Activated CD4-positive, alpha-beta T cell treated with anti-CD3 and anti-CD28 coated beads for 48 hours (primary cell): ENCODE measurements around the gene LEP.

Source experiments
- DNase-seq: peaks from one replicate; pipeline ENCODE4 v3.0.0-alpha.2; 2020

LEP gene

DNA sequence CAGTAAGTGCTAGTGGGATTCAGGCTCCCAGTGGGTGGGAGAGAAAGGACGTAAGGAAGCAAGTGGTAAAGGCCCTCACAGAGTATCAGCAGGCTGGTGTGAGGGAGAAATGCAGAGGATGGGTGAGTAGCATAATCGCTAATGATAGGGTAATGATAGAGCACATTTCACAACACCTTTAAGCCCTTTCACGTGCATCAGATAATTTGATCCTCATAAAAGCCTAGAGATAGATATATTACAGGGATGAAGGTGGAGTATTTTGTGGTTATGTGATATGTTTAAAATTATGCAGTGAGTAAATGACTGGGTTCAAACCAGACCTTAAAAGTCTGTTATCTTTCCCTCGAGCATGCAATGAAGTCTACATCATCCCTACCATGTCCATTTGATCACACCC is 10.3 kb downstream of the LEP start:
- no peak for DNase-seq

DNA sequence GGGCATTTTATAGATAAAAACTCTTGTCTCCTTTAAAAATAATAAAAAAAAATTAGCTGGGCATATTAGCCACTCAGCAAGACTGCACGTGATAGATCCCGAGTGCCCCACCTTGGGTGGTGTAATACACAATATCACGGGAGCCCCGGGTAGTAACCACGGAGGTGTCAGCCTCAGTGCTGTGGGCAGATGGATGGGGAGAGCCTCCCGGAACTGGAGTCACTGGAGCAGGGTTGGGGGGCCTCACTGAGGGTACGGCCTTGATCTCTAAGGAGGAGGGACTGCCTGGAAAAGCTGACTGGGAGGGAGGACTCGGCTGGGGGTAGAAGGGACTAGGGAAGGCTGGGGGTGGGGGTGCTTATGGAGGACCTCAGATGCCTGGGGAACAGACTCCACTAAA is 12.6 kb downstream of the LEP start:
- no peak for DNase-seq

DNA sequence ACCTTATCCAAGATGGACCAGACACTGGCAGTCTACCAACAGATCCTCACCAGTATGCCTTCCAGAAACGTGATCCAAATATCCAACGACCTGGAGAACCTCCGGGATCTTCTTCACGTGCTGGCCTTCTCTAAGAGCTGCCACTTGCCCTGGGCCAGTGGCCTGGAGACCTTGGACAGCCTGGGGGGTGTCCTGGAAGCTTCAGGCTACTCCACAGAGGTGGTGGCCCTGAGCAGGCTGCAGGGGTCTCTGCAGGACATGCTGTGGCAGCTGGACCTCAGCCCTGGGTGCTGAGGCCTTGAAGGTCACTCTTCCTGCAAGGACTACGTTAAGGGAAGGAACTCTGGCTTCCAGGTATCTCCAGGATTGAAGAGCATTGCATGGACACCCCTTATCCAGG is 13.4 kb downstream of the LEP start:
- no peak for DNase-seq

DNA sequence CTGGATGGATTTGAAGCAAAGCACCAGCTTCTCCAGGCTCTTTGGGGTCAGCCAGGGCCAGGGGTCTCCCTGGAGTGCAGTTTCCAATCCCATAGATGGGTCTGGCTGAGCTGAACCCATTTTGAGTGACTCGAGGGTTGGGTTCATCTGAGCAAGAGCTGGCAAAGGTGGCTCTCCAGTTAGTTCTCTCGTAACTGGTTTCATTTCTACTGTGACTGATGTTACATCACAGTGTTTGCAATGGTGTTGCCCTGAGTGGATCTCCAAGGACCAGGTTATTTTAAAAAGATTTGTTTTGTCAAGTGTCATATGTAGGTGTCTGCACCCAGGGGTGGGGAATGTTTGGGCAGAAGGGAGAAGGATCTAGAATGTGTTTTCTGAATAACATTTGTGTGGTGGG is 14.2 kb downstream of the LEP start:
- DNase-seq, result no peak

DNA sequence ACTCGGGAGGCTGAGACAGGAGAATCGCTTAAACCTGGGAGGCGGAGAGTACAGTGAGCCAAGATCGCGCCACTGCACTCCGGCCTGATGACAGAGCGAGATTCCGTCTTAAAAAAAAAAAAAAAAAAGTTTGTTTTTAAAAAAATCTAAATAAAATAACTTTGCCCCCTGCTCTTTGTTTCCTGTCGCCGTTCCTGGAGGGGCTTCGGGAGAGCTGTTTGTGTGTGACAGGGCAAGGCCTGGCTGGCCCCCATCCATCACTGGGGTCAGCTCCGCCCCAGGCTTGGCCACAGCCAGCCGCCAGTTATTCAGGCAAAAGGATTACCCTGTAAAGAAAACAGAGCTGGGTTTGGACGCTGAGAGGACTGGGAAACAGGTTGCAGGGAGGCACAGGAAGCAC is 16.4 kb downstream of the LEP start:
- DNase-seq, result no peak

DNA sequence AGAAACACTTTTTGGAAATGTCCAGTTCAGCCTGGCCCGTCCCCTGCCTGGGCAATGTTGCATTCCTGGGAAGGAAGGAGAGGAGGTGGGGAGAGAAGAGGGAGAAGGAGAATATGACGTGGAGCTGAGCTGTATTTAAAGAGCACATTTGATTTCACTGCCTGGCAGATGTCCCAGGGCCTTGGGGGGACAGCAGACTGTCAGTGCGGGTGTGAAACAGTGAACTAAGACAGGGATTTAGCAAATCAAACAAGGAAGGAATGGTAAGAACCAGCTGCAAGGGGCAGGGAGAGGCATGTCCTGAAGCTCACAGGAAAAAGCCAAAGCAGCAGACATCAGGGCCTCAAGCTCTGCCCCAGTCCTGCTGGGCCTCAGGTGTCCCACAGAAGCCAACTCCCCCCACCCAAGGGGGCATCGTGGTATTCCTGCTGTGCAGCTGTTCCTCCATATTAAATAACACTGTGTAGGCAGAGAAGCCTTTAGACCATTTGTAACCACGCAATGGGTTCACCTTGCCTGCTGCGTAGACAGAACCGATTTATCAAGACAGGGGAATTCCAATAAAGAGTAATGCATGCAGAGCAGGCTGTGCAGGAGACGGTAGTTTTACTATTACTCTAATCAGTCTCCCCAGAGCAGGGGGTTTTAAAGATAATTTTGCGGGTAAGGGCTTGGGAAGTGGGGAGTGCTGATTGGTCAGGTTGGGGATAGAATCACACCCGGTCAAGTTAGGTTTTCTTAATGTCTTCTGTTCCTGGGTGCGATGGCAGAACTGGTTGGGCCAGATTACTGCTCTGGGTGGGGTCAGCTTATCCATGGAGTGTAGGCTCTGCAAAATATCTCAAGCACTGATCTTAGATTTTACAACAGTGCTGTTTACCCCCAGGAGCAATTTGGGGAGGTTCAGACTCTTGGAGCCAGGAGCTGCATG is 18.3 kb downstream of the LEP start:
- no peak for DNase-seq

DNA sequence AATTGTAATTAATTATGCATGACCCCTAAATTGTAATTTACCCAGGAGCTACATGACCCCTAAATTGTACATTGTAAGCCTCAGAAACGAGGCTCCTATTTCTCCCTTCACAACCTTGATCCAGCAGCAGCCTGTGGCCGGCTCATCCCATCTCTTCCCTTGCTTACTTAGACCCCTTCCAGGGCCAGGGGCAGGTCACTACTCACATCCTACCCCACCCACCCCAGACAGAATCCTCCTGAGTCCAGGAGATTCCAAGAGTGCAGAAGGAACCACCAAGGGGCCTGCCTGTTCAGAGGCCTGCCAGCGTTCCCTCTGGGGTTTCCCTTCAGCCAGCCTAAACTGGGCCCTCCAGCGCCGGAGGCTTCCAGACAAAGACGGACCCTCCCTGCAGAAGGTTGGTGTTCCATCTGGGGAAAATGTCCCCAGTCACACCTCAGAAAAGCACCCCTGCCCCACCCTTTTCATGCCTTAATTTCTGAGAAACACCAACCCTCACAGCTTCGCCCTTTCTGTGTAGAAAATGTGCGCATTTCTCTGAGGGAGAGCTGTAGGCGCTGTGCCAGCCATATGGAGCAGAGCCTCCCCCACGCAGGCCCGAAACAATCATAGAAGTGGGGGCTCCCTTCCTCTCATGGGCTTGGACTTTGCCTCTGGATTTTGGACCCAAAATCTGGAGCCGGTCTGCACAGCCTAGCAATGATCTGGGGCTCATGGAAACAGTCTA is 19.2 kb downstream of the LEP start:
- no peak for DNase-seq

DNA sequence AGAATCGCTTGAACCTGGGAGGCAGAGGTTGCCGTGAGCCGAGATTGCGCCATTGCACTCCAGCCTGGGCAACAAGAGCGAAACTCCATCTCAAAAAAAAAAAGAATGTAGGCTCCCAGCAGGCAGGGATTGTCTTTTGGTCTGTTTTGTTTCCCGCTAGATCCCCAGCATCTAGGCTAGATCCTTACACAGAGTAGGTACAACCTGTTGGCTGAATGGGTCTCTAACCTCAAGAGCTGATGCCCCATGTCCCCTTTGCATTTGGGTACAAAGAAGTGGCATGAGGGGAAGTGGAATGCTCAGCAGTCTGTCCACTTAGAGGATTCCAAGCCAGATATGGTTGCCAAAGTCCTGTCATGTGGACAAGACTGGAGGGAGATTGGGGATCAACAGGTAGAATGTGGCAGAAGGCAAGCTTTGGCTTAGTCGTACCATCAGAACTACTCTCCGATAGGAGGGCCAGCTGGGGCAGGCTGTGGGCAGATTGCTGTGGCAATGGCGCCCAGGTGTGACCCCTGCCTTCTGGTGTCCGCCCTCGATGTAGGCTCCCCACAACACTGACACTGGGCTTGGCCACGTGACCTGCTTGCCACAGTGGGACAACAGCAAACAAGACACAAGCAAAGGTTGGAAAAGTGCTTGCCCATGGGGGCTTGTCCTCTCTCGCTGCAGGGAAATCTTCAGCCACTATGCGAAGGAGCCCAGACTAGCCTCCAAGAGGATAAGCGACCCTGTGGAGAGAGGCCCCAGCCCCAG is 21.4 kb downstream of the LEP start:
- DNase-seq, result no peak

DNA sequence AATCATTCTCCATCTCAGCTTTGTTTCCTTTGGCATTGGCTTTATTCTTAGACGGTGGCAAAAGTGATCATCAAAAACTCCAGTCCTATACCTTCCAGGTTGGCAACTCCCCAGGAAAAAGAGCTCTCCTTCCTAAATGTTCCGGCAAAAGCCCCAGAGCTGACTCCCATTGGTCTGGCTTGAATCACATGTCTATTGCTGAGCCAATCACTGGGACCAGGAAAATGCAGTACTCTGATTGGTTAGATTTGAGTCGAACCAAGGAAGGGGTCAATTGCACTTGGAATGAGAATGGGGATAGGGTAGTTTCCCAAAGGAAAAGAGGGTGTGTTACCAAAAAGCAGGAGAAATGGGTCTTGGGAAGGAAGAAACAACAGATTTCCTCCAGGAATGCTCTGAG is 22.3 kb downstream of the LEP start:
- no peak for DNase-seq

DNA sequence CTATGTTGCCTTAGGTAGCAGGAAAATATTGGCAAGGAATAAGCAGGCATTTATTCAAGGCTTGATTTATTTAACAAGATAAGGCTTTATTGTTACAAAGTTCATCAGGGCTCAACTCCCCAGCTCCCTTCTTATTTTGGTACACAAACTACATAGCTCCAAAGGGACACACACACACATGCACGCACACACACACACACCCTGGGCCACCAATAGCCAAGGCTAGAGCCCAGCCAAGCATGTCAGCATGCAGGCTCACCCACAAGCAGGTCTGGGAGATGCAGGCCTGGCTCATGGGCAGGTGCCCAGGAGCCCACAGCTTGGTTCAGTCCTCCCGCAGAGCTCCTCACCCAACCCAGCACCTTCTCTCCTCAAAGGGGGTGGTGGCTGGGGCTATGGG is 23.4 kb downstream of the LEP start:
- DNase-seq, result no peak

DNA sequence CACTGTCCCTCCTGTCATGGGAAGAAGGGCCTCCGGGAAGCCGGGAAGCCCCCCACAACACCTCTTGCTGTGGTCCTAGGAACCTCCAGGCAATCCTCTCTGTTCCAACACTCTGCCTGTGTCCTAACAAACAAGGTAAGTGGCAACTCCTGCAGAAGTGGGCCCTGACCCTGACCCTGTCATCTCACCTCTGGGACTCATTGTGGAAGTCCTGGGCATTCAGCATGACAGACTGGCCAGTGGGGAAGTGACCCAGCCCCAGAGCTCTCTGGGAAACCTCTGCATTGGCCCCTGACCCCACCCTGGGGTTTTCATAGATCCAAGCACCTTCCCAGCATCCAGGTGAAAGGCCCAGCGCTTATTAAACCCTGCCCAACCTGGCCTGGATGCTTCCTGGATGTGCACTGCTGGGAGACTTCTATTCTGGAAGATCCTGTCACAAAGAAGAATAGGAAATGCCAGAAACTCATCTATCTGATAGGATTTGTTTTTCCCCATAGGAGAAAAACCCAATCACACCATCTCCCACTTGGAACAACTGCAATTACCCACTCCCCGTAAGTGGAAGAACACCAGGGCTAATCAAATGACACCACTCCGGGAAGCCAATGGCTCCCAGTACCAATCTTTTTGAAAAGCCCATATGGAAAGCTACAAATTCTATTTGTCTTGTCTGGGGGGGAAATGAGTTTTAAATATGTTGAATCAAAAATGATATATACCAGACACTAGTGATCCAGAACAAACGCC is 24.3 kb downstream of the LEP start:
- DNase-seq, result no peak

DNA sequence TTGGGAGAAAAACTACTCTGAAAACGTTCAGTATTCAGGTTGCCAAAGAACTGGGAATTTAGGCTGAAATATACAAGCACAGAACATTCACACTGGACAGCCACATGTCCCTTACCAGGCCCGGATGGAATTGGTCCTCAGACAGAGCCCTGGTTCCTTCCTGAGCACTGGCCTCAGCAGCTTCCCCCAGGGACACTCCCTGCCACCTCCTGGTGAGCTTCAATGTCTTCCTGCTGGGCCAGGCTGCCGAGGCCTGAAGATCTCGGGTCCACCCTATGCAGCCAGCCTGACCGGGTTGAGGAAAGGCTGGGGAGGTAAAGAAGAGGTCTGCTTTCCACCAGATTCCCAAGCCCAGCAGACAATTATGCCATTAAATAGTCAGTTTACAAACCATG is 24.8 kb downstream of the LEP start:
- no peak for DNase-seq

DNA sequence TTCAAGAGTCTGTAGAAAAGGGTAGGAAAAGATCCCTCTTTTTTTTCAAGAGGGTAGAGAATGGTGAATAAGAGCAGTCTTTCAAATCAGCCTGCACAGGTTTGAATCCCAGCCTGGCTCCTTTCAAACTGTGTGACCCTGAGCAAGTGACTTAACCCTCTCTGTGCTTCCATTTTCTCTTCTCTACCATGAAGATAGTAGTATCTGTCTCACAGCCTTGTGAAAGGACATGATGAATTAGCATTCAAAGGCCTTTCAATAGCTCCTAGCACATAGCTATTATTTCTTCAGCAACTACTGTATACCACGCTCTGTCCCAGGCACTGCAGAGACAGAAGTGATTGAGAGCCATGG is 25.4 kb downstream of the LEP start:
- DNase-seq, result no peak

DNA sequence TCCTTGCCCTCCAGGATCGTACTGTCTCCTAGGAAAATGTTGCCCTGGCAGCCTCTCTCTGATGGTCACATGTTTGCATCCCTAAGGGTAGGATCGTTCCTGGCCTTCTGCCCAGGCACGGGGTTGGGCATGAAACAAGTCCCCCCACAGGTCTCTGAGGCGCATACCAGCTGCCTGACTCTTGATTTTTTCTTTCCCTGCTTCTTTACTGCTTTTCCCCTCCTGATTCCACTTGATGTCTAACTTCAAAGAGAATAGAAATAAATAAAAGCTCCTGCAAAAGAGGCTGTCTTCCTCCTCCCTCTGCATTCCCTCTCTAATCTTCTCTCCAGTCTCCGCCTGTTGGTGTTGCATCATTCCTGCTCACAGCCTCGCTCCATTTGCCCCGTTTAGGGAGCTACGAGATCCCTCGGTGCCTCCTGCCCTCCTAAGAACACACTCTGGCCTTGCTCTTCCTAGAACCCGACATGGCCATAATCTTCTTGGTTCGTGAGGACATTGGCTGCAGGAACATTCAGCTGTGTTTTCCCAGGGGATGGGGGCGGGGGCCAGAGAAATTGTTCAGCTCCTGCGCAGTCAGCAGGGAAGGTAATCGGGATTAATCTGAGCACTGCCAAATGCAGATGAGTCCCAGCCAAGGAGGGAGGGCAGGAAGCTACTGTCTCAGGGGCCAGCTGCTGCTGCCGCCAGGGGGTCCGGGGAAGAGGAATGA is 26.0 kb downstream of the LEP start:
- DNase-seq, result no peak

DNA sequence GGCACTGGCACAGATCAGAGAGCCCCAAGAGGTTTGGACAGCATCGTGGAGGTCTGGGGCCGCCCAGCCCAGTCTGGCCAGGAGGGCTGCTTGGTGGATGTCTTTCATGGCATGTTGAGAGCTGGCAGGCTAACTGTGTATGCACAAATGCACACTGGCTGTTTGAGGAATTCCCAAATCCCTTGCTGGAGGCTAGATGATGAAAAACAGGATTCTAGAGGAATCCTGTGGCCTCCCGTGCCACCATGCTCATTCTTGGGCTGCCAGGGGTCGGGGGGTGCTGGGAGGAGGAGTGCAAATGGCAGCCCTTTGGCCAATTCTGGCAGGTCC is 26.5 kb downstream of the LEP start:
- no peak for DNase-seq

DNA sequence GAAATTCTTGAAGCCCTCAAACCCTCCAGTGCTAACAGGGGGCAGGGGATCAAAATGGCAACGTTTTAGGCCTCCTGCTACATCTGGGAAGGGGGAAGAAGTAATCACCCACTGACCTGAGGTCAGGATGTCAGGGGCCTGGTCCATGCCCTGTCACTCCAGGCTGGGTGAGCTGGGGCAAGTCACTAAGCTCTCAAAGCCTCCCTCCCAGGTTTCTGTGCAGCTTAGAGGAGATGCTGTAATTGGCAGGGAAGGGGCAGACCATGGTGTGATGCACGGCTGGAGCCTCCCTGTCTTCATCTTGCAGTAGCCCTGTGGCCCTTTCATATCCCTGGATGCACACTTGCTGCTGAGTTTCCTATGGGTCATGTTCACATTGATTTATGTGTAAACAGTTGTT is 27.2 kb downstream of the LEP start:
- DNase-seq, result no peak

DNA sequence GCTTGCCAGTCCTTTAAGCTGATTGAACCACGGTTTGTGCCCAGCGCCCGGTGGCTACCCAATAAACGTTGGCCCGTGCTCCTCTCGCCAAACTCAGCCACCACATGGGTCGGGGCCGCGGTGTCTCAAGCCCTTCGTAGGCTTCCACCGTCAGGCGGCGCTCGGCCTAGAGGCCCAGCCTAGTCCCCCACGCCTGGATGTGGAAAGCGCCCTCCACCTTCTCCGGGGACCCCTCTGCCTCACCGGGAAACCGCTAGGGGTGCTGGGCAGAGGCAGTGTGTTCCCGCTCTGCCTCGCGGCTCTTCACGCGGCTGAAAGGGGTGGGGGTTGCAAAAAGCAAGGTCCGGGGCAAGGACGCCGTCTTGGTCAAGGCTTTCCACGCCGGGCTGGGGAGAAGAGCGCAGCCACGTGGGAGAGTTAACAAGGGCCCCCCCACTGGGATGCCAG is 29.8 kb downstream of the LEP start:
- no peak for DNase-seq

DNA sequence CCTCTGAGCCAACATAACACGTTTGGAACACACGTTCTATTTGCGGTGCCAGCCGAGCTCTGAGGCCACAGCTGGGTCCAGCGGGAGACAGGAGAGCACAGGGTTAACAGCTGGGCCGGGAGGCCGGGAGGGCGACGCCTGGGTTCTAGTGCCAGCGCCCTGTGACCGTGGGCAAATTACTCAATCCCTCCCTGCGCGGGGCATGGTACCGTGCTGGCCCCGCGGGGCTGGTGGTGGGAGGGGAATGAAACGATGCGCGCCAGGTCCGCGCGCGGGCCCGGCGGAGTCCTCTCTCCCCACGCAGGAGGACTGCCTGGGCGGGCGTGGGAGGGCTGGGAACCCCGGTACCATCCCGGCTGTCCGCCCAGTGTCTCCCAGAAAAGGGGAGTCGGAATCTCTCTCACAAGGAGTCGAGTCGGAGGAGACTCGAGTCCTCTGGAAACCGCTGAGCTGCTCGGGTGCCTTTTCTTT is 30.4 kb downstream of the LEP start:
- DNase-seq, result no peak

DNA sequence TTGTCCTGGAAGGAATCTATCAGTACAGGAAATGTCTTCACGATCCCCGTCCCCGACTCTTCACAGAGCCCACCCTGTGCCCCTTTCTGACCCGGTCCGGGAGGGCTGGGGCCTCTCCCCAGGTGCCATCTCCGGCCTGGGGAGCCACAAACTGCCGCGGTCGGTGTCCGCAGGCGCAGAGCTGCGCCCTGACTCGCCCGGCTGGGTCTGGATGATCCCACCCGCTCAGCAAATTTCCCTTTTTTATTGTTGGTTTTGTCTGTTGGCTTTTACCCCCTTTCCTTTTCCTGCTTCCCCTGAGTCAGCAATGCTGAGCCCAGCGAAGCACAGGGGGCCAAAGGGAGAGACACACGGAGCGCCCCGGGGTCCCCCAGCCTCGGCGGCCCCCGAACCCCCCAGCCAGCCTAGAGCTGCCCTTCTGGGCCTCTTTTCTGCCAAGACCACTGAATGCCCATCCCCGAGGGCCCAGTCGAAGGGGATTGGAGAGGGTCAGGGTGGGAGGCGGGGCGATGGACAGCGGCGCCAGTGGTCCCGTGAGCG is 30.9 kb downstream of the LEP start:
- no peak for DNase-seq

DNA sequence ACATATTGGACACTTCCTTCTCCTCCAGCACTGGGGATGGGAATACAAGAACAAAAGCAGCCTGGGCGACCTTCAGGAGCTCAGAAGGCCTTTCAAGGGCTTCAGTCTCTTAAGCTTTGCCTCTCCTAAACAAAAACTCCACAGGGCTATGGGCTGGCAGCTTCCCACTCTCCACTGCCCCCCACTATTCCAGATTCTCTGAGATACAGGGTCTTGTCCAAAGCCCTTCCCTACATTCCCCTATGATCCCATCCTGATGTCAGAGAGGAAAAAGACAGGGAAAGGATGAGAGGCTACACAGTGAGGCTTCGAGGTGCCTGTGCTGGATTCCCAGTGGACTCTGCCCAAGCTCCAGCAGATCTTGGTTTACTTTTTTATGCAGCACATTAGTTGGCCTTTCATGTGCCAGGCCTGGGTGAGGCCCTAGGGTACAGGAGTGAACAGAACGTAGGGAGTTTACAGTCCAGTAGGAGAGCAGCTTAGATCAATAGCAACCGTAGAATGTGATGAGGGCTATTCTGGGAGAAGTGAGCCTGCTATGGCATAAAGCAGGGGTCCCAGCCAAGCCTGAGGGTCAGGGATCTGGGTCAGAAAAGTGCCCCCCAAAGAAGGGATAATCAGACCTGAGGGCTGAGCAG is 33.3 kb downstream of the LEP start:
- DNase-seq, result no peak

DNA sequence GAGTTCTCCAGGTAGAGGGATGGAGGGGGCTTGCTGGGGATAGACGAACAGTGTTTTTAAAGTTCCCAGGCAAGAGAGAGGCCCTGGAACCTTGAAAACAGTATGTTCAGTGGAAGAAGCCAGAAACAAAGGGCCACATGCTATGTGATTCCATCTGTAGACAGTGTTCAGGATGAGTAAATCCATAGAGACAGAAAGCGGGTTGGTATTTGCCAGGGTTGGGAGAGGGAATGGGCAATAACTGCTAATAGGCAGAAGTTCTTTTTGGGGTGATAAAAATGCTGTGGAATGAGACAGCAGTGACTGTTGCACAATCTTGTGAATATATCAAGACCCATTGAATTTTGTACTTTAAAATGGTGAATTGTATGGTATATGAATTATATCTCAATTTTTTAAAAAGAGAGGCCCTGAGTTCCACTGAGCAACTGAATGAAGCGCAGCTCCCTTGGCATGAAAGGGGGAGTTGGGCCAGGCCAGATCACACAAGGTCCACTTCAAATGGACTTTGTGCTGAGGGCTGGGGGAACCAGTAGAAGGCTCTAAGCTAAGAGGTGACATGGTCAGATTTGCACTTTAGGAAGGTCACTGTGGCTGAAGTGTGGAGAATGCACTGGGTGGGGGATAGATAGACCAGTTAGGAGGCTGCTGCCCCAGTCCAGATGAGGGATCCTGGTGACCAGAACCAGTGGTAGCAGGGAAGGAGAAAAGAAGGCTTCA is 34.0 kb downstream of the LEP start:
- DNase-seq, result no peak
